HG02938 (cell line): ENCODE data around the gene B4GALT7.
"Not testable (repeated sequence)": the region's sequence is repeated elsewhere in the genome, so short reads cannot be mapped to it uniquely, and the experiment has no call there.

Source experiments
- ATAC-seq: cut with Tn5 transposase; IDR thresholded peaks from one replicate; pipeline ENCODE4 v1.9.1; 2021; ENCODE audit warnings: mild to moderate bottlenecking, moderate library complexity; ENCODE audit not compliant: unreplicated experiment

B4GALT7 gene

GRCh38 chr5:177608243-177609075 is 8.5 kb downstream of the B4GALT7 start:
- ATAC-seq, result no peak

GRCh38 chr5:177609076-177610059 is 9.4 kb downstream of the B4GALT7 start:
- ATAC-seq, result no peak

GRCh38 chr5:177610131-177610769 is 10.3 kb downstream of the B4GALT7 start:
- ATAC-seq, result no peak

- ATAC-seq, result no peak
Observed at GRCh38 chr5:177610770-177611445, 11.0 kb downstream of the B4GALT7 start.

- no peak for ATAC-seq
Observed at GRCh38 chr5:177611446-177612214, 11.7 kb downstream of the B4GALT7 start.

- no peak for ATAC-seq
Observed at GRCh38 chr5:177612215-177612673, 12.3 kb downstream of the B4GALT7 start.

- ATAC-seq, result no peak
Observed at GRCh38 chr5:177620560-177620959, 20.6 kb downstream of the B4GALT7 start.

GRCh38 chr5:177624172-177624571 is 24.2 kb downstream of the B4GALT7 start:
- not testable (repeated sequence) for ATAC-seq

GRCh38 chr5:177630186-177630585 is 30.3 kb downstream of the B4GALT7 start:
- ATAC-seq, result not testable (repeated sequence)

- ATAC-seq, result not testable (repeated sequence)
Observed at GRCh38 chr5:177634912-177635311, 35.0 kb downstream of the B4GALT7 start.

- not testable (repeated sequence) for ATAC-seq
Observed at GRCh38 chr5:177645462-177645861, 45.5 kb downstream of the B4GALT7 start.

- not testable (repeated sequence) for ATAC-seq
Observed at GRCh38 chr5:177651235-177651634, 51.3 kb downstream of the B4GALT7 start.

GRCh38 chr5:177657846-177658245 is 57.9 kb downstream of the B4GALT7 start:
- not testable (repeated sequence) for ATAC-seq

- ATAC-seq, result not testable (repeated sequence)
Observed at GRCh38 chr5:177658542-177658941, 58.6 kb downstream of the B4GALT7 start.
